Lower lobe of right lung (tissue), 2 donors: ENCODE results near the gene LRRC7. TPM values are rescaled to one million over a fixed set of nuclear protein-coding genes. Genes with fewer than 3 reads are reported as not detected.

Source experiments
- ATAC-seq, 2 donors: fragments of 200-7000 bp; cut with Tn5 transposase; one replicate each; pipeline ENCODE4 v1.9.1; 2020 to 2022; ENCODE audit warnings: mild to moderate bottlenecking in 2 of 2, moderate library complexity in 2 of 2
- DNase-seq: peaks from one replicate; pipeline ENCODE4 v3.0.0-alpha.2; 2020
- H3K27ac ChIP-seq: fragments of 200-600 bp; one replicate; pipeline ENCODE4 v1.8.0; 2022
- H3K27me3 ChIP-seq: fragments of 200-600 bp; one replicate; pipeline ENCODE4 v1.8.0; 2022; ENCODE audit warnings: low read depth
- H3K36me3 ChIP-seq: fragments of 200-600 bp; one replicate; pipeline ENCODE4 v1.8.0; 2022; ENCODE audit warnings: mild to moderate bottlenecking
- H3K4me1 ChIP-seq: fragments of 200-600 bp; one replicate; pipeline ENCODE4 v1.8.0; 2022
- H3K4me3 ChIP-seq: fragments of 200-600 bp; one replicate; pipeline ENCODE4 v1.8.0; 2022; ENCODE audit warnings: mild to moderate bottlenecking
- H3K9me3 ChIP-seq: fragments of 200-600 bp; one replicate; pipeline ENCODE4 v1.8.0; 2022
- CTCF ChIP-seq: fragments of 200-600 bp; IDR thresholded peaks from one replicate; pipeline ENCODE4 v1.8.0; 2022; ENCODE audit warnings: antibody characterized with exemption, mild to moderate bottlenecking
- intact Hi-C: fragments of 100-400 bp; cut with DNase I; formaldehyde crosslinking; loops from one replicate; pipeline ENCODE4 v1.11.0; 2022
- total RNA-seq: library from RNA; stranded (reverse); fragmentation: NEBNext Ultra II Directional; extraction: Animal tissue kit (Norgen Biotek cat#: 25700); gene quantifications from one replicate; pipeline ENCODE4 v1.2.1, GENCODE V29; 2021
- donor health status: DM: no; HTN: yes; CAD: no; lungs with severe emphysema.

The LRRC7 gene
- total RNA-seq, 1 donor from 2014 or later: not detected

DNA sequence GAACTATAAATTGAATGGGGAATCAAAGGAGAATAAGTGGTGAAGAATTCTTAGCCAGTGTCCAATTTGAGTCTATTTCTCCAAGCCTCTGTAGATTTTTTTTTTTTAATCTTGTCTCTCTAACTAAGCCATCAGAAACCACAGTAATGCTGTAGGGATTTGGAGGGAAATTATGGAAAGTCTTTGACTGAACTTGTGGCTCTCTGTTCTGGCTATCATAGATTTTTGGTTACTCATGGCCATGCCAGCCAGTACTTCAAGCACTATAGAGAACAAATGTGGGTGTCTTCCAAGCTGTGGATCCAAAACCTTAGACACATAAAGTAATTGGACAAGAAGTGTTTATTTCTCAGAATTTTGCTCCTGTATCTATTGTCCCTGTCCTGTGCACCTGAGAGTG, 489.8 kb downstream of the LRRC7 start:
- Histone ChIP-seq H3K27me3 (no peaks in the 10 kb centered on the region), H3K9me3 (no peaks in the 10 kb centered on the region), H3K4me1 (no peaks in the 10 kb centered on the region), H3K4me3 (no peak overlapping the region), H3K27ac (no peak overlapping the region), H3K36me3 (no peaks in the 10 kb centered on the region)
- ATAC-seq: no peak
- TF ChIP-seq CTCF: no peak
- intact Hi-C loops: no loop called here
- DNase-seq: no peak

DNA sequence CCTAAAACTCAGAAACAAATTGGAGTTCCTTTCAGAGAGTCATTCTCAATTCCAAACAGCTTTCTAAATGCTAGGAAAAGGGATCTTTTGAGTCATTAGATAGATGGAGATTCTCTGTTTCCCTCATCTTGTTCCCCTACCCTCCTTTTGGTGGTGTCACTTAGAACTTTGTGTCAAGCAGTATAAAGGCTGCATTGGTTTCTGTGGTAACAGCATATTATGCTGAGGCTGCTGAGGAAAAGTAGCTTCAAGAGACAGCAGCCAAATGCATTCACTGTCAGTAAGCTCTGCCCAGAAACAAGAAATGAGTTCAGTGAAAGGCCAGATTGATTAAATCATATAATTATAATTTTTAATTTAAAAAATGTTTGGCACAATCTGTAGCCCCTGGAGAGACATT, 493.5 kb downstream of the LRRC7 start:
- intact Hi-C loops: no loop called here
- ATAC-seq: no peak
- Histone ChIP-seq H3K27ac (no peak overlapping the region), H3K36me3 (no peaks in the 10 kb centered on the region), H3K9me3 (no peaks in the 10 kb centered on the region), H3K27me3 (no peaks in the 10 kb centered on the region), H3K4me1 (no peaks in the 10 kb centered on the region), H3K4me3 (no peak overlapping the region)
- DNase-seq: no peak
- TF ChIP-seq CTCF: no peak

- H3K36me3 ChIP-seq: no peaks in the 10 kb centered on the region
- DNase-seq (no peak), ATAC-seq (no peak)
- no peak overlapping the region for H3K4me3 ChIP-seq
- TF ChIP-seq CTCF: no peak
- intact Hi-C loops: no loop called here
- no peak overlapping the region for H3K27ac ChIP-seq
- H3K9me3 ChIP-seq: no peaks in the 10 kb centered on the region
- no peaks in the 10 kb centered on the region for H3K4me1 ChIP-seq
- no peaks in the 10 kb centered on the region for H3K27me3 ChIP-seq
Observed at GRCh38 chr1:70063861-70064260, 496.1 kb downstream of the LRRC7 start.

- Histone ChIP-seq H3K36me3 (no peaks in the 10 kb centered on the region), H3K9me3 (no peaks in the 10 kb centered on the region), H3K27ac (no peak overlapping the region), H3K4me3 (no peak overlapping the region), H3K4me1 (no peaks in the 10 kb centered on the region), H3K27me3 (no peaks in the 10 kb centered on the region)
- DNase-seq: no peak
- intact Hi-C loops: no loop called here
- no peak for ATAC-seq
- no peak for TF ChIP-seq CTCF
Observed at GRCh38 chr1:70066711-70067110, 499.0 kb downstream of the LRRC7 start.

GRCh38 chr1:70071601-70072000, 503.9 kb downstream of the LRRC7 start:
- Histone ChIP-seq H3K27me3 (no peaks in the 10 kb centered on the region), H3K9me3 (no peaks in the 10 kb centered on the region), H3K4me1 (no peaks in the 10 kb centered on the region), H3K4me3 (no peak overlapping the region), H3K36me3 (no peaks in the 10 kb centered on the region), H3K27ac (no peak overlapping the region)
- no peak for TF ChIP-seq CTCF
- no peak for ATAC-seq
- intact Hi-C loops: no loop called here
- no peak for DNase-seq

GRCh38 chr1:70072231-70072751, 504.6 kb downstream of the LRRC7 start:
- H3K27me3 ChIP-seq: no peaks in the 10 kb centered on the region
- DNase-seq: no peak
- no peak for TF ChIP-seq CTCF

More at GRCh38 chr1:70072231-70072751, 504.6 kb downstream of the LRRC7 start:
- Histone ChIP-seq H3K27ac (no peak overlapping the region), H3K36me3 (no peaks in the 10 kb centered on the region), H3K9me3 (no peaks in the 10 kb centered on the region), H3K4me1 (no peaks in the 10 kb centered on the region), H3K4me3 (no peak overlapping the region)
- intact Hi-C loops: no loop called here
- ATAC-seq: no peak
